Measurements from ENCODE around the gene ZNF346. TPM values are rescaled to one million over a fixed set of nuclear protein-coding genes. Genes with fewer than 3 reads are reported as not detected.

ZNF346 gene
- total RNA-seq, 1 experiment from 2014 or later, result 27.3 TPM

DNA sequence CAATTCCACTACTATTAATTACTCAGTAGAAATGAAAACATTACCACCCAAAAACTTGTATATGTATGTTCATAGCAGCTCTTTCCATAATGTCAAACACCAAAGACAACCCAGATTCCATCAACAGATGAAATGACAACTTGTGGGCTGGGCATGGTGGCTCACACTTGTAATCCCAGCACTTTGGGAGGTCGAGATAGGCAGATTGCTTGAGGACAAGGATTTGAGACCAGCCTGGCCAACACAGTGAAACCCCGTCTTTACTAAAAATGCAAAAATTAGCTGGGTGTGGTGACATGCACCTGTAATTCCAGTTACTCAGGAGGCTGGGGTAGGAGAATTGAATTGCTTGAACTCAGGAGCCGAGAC lies 27.4 kb upstream of the ZNF346 start:
- no peaks in the 10 kb centered on the region for H3K27me3 ChIP-seq (replicated peaks; ENCODE audit: insufficient read depth, low read depth, low read length, poor library complexity)
- H3K9me3 ChIP-seq (ENCODE audit: low read depth, low read length, poor library complexity, severe bottlenecking), result no peaks in the 10 kb centered on the region
- ChIA-PET CTCF (interaction anchor here (0.5 kb wide), 1 partner anchor 17 kb away, joined by 6 read pairs; no protein-coding TSS in a partner anchor), POLR2A (ENCODE audit: low non-redundant PET) (no interaction called here)
- no peaks in the 10 kb centered on the region for H3K4me1 ChIP-seq (ENCODE audit: insufficient read depth, low read length, poor library complexity, severe bottlenecking)
- H3K4me3 ChIP-seq (ENCODE audit: low read depth, low read length, poor library complexity, severe bottlenecking), result no peak overlapping the region
- TF ChIP-seq EZH2 (IDR thresholded peaks at IDR 0.05; ENCODE audit: borderline replicate concordance, low read depth, low read length, poor library complexity, severe bottlenecking), result no peak
- TF ChIP-seq, protein P1, sequence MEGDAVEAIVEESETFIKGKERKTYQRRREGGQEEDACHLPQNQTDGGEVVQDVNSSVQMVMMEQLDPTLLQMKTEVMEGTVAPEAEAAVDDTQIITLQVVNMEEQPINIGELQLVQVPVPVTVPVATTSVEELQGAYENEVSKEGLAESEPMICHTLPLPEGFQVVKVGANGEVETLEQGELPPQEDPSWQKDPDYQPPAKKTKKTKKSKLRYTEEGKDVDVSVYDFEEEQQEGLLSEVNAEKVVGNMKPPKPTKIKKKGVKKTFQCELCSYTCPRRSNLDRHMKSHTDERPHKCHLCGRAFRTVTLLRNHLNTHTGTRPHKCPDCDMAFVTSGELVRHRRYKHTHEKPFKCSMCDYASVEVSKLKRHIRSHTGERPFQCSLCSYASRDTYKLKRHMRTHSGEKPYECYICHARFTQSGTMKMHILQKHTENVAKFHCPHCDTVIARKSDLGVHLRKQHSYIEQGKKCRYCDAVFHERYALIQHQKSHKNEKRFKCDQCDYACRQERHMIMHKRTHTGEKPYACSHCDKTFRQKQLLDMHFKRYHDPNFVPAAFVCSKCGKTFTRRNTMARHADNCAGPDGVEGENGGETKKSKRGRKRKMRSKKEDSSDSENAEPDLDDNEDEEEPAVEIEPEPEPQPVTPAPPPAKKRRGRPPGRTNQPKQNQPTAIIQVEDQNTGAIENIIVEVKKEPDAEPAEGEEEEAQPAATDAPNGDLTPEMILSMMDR (conservative IDR thresholded peaks at IDR 0.05; ENCODE audit: low read depth, low read length), result no peak
- no peaks in the 10 kb centered on the region for H3K36me3 ChIP-seq (ENCODE audit: insufficient read depth, low read length, poor library complexity, severe bottlenecking)
- intact Hi-C loops (cut with micrococcal nuclease; ENCODE audit: unreplicated experiment), result no loop called here
- DNase-seq (ENCODE audit: low spot score), result no peak
- no TSS peak for BruUV-seq (replicated peaks)
- no peak overlapping the region for H3K27ac ChIP-seq (ENCODE audit: low read depth, low read length, poor library complexity, severe bottlenecking)

DNA sequence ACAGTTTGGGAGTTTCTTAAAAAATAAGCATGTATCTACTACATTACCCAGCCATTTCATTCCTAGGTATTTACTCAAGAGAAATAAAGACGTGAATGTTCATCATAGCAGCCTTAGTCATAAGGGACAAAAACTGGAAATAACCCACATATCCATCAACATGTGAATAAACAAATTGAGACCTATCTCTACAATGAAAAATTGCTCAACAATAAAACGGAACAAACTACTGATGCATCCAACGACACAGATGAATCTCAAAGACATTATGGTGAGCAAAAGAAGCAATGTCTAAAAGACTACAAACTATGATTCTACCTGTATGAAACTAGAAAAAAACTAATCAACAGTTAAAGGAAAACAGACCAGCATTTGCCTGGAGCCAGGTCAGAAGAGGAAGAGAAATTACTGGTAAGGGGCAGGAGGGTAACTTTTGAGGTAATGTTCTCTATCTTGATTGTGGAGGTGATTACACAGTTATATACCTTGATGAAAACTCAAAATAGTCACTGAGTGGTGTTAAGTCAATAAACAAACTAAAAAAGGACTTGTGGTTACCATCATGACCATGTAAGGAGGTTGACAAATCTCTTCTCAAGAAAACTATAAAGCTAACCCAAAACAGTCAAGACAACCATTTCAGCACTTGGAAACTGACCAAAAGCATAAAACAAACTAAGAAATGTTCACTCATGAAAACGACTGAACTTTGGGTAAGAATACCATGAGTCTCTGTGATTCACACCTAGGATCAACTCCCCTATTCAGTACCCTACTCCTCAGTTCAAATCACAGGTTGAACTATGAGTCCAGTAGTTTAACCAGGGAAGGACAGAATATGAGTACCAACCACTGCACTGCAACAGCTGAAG lies 26.4 kb upstream of the ZNF346 start:
- intact Hi-C loops (cut with micrococcal nuclease; ENCODE audit: unreplicated experiment), result no loop called here
- Histone ChIP-seq H3K27ac (ENCODE audit: low read depth, low read length, poor library complexity, severe bottlenecking) (no peak overlapping the region), H3K36me3 (ENCODE audit: insufficient read depth, low read length, poor library complexity, severe bottlenecking) (no peaks in the 10 kb centered on the region), H3K4me3 (ENCODE audit: low read depth, low read length, poor library complexity, severe bottlenecking) (no peak overlapping the region), H3K9me3 (ENCODE audit: low read depth, low read length, poor library complexity, severe bottlenecking) (no peaks in the 10 kb centered on the region), H3K27me3 (replicated peaks; ENCODE audit: insufficient read depth, low read depth, low read length, poor library complexity) (no peaks in the 10 kb centered on the region), H3K4me1 (ENCODE audit: insufficient read depth, low read length, poor library complexity, severe bottlenecking) (no peaks in the 10 kb centered on the region)
- CTCF ChIA-PET, result no interaction called here
- BruUV-seq (replicated peaks), result no TSS peak
- POLR2A ChIA-PET (ENCODE audit: low non-redundant PET), result no interaction called here
- no peak for DNase-seq (ENCODE audit: low spot score)
- TF ChIP-seq, protein P1 (conservative IDR thresholded peaks at IDR 0.05; ENCODE audit: low read depth, low read length), result no peak
- no peak for TF ChIP-seq EZH2 (IDR thresholded peaks at IDR 0.05; ENCODE audit: borderline replicate concordance, low read depth, low read length, poor library complexity, severe bottlenecking)

GRCh38 chr5:176996780-176997179 lies 25.7 kb upstream of the ZNF346 start:
- POLR2A ChIA-PET (ENCODE audit: low non-redundant PET), result no interaction called here
- intact Hi-C loops (cut with micrococcal nuclease; ENCODE audit: unreplicated experiment), result no loop called here
- Histone ChIP-seq H3K27me3 (replicated peaks; ENCODE audit: insufficient read depth, low read depth, low read length, poor library complexity) (no peaks in the 10 kb centered on the region), H3K9me3 (ENCODE audit: low read depth, low read length, poor library complexity, severe bottlenecking) (no peaks in the 10 kb centered on the region), H3K27ac (ENCODE audit: low read depth, low read length, poor library complexity, severe bottlenecking) (no peak overlapping the region), H3K36me3 (ENCODE audit: insufficient read depth, low read length, poor library complexity, severe bottlenecking) (no peaks in the 10 kb centered on the region), H3K4me3 (ENCODE audit: low read depth, low read length, poor library complexity, severe bottlenecking) (no peak overlapping the region), H3K4me1 (ENCODE audit: insufficient read depth, low read length, poor library complexity, severe bottlenecking) (no peaks in the 10 kb centered on the region)
- CTCF ChIA-PET, result no interaction called here
- TF ChIP-seq, protein P1 (conservative IDR thresholded peaks at IDR 0.05; ENCODE audit: low read depth, low read length), result no peak
- no TSS peak for BruUV-seq (replicated peaks)
- no peak for DNase-seq (ENCODE audit: low spot score)

Measured in A673 (cell line).